NCI-H146 treated with DMSO at 0.1 percent for 48 hours (cell line): Measurements from ENCODE around the gene LAMA5.
A peak's percentile ranks its signal among the peaks of the same experiment; 100 is the strongest.

Experiments used
- DNase-seq: peaks from one replicate; lab custom pipeline; 2025; ENCODE audit not compliant: unreplicated experiment; lab: John Stamatoyannopoulos, UW

The LAMA5 gene

DNA sequence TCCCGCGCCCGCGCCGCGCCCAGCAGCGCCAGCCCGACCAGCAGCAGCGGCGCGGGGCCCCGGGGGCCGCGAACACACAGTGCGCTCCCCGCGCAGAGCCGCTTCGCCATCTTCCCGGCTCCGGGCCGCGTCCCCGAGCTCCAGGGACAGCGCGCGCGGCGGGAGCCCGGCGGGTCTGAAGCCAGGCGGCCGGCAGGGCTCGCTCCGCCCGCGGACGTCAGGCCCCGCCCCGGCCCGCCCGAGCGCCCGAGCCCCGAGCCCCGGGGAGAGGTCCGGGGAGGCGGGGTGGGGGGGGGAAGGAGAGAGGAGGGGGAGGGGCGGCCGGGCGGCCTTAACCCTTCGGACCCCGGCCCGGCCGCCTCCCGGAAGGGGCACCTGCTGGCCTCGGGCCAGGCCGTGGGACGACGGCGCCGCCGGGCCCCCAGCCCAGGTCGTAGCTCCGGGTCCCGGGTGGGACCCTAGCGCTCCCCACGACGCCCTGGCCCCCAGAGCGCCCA lies at the start of gene LAMA5:
Gene LAMA5 (minus strand): TSS at position 177 of the 497 bp plus-strand sequence. CDS start 67 bp downstream, at position 110.
- DNase-seq, result peak; percentile 6

- DNase-seq, result no peak
These were observed 48.4 kb upstream of the LAMA5 start for GRCh38 chr20:62415354-62416111.

GRCh38 chr20:62413896-62414481 lies 46.9 kb upstream of the LAMA5 start:
- DNase-seq, result no peak

GRCh38 chr20:62413025-62413570 lies 46.0 kb upstream of the LAMA5 start:
- no peak for DNase-seq

GRCh38 chr20:62412194-62413024 lies 45.3 kb upstream of the LAMA5 start:
- DNase-seq, result no peak

DNA sequence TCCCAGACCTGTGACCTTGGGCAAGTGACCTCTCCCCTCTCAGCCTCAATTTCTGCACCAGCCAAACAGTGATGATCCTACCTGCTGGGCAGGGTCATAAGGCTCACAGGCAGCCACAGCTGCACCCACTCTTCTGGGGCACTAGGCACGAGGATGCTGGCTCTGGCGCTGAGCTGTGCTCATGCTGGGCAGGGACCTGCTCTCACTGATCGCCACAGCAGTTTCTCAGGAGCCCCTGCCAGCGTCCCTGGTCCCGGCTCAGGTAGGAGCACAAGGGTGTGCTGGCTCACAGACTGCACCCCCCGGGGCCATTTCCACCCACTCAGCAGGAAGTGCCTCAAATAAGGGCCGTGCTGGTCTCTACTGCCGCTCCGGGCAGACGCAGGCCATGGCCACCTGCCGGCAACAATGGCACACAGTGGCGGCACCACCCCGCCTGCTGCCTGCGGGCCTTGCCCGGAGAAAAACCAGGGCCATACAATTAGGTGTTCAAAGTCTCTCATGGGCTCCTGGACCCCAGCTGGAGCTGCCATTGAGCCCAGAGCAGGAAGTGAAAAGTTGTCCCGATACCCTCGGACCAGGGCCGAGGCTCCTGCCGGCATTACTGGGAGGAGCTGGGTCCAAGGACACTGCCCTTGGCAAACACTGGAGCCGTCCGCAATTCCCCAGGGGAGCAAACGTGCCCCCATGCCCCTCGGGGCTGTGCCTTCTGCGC lies 44.5 kb upstream of the LAMA5 start:
- DNase-seq, result peak; percentile 25

DNA sequence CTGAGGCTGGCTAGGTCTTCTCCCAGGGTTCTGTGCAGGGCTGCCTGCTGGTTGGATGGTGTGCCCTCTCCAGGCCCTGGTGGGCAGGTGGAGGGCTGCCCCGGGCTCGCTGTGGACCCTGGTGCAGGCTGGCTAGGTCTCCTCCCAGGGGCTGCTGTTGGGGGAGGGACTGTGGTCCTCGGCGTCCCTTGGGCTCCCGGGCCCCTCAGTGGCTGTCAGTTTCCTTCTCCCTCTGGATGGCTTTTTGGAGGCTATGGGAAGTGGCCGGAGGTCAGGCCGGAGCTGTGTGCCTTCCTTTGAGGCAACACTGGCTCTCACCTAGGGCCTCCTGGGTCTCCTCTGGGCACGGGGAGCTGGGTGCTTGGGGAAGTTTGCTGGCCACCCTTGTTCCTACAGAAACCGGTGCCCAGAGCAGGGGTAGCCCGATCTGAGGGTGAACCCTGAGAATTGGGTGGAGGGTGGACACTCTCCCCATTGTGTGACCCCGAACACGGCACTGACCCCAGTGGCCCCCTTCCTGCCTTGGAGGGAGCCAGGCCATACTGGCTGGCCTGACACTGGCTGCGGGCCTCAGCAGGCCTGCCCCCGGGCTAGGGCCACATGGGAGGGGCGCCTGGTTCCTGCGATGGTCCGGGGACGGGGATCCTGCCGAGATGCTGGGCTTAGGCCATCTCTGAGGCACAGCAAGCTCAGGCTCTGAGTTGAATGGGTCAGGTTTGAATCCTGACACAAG lies 43.8 kb upstream of the LAMA5 start:
- no peak for DNase-seq

DNA sequence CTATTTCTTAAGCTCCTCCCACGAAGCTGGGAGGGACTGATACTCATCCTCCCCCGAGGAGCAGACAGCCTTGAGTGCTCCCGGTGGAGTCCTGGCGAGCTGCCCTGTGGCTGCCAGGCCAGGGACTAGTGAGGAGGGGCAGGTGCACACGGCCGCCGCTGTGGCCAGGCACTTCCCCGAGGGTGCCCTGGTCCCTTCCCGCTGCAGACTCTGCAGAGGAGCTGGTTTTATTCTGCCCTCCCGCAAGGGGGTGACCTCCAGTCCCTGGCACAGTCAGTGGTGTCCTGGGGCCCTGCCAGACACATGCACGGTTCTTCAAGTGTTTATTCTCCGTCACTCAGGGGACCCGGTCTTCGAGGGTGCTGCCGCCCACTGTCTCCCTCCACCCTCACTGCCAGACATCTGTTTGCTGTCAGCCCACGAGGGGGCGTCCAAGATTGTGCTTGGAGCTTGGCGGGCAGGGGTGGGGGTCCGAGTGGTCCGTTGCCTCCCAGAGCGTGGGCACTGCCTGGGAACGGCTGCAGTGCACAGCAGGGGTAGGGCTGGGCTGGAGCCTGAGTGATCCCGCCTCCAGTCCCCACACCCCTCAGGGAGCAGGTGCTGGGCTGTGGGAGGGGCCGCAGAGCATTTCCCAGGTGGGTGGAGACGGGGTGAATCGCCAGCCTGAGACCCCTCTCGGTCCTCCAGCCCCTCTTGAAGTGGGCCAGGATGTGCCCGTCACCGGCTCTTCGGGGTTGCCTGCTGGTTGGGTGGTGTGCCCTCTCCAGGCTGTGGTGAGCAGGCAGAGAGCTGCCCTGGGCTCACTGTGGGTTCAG lies 43.0 kb upstream of the LAMA5 start:
- peak; percentile 44 for DNase-seq

DNA sequence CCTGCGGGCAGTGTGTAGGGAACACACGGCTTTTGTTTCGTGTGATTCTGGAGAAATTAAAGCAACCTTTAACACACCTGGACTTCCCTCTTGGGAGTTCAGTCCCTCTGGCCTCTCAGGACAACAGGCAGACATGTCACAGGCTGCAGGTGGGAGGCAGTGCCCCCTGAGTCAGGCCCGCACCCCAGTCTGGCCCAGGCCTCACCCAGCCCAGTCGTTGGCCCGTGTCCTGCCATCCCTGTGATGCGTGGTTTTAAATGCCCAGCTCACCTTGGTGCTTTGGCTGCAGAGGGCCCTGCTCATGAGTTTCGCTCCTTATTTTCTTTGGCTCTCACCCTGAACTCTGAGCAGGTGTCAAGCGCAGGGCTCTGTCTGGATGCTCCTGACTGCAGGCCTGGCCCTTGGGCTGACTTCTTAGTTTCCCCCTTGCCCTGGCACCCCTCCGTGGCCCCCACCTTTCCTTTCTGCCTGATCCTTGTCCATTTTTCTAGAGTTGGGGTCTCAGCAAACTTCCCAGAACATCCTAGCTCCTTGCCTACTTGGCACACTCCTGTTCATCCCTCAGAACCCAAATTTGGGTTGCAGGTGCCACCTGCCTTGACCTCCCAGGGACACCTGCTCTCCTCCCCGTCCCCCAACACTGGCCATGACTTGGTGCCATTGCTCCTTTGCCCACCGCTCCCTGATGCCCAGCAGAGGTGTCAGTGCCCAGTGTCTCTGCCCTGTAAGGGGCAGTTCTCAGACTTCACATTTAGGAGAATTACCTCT lies 42.2 kb upstream of the LAMA5 start:
- DNase-seq, result no peak

- no peak for DNase-seq
These were observed 41.5 kb upstream of the LAMA5 start for GRCh38 chr20:62408640-62409039.

- no peak for DNase-seq
These were observed 40.9 kb upstream of the LAMA5 start for GRCh38 chr20:62408055-62408454.

GRCh38 chr20:62407221-62407992 lies 40.3 kb upstream of the LAMA5 start, which contains the start of gene CABLES2:
CABLES2 (minus strand) TSS chr20:62407285; CDS start chr20:62407276, 9 bp downstream.
- DNase-seq, result peak; percentile 78

- no peak for DNase-seq
These were observed 39.6 kb upstream of the LAMA5 start for GRCh38 chr20:62406635-62407176.

DNA sequence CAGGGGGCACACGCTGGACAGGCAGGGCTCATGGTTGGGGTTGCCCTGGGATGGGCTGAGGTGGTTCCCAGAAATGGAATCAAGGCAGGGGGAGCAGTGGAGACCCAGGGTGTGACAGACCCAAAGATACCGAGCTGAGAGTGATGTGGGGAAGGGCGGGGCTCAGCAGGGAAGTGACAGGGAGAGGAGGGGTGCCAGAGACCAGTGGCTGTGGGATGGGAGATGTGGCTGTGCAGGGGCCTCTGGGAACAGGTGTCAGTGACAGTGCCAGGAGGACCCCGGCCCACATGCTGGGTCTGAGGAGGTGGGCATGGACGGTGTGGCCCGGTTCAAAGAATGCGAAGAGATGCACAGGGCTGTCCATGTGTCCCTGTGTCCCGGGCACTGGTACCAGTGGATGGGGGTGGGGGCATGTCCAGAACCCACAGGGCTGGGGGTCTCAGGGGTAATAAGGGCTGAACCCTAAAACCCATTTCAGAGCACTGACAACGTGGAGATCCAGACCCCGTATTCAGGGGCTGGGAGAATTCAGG lies 38.9 kb upstream of the LAMA5 start:
- no peak for DNase-seq

- DNase-seq, result no peak
These were observed 38.2 kb upstream of the LAMA5 start for GRCh38 chr20:62405108-62405980.

DNA sequence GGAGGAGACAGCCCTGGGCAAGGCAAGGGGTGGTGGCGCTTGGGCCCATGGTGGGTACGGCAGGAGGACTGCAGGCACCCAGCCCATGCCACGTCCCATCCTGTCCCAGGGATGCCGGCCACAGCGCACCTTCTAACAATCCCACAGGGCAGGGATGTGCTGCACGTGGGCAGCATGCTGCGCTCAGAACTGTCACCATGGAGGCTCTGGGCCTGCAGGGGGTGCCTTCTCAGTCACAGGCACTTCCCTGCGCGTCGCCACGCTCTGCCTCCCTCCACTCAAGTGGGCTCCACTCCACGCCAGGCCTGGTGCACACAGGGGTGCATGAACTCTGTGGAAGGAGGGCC lies 37.6 kb upstream of the LAMA5 start:
- no peak for DNase-seq
